SK-N-MC (cell line): Measurements from ENCODE around the gene AGRP.

ENCODE experiments used
- DNase-seq: peaks from one replicate; pipeline ENCODE4 v3.0.0-alpha.2; 2011; ENCODE audit warnings: low read depth, low spot score
- H3K27ac ChIP-seq: fragments of 200-600 bp; sonication (generic); 2 replicates; pipeline ENCODE4 v1.5.1; 2016; ENCODE audit warnings: mixed run types
- H3K36me3 ChIP-seq: fragments of 200-600 bp; sonication (generic); 2 replicates; pipeline ENCODE4 v1.6.1; 2017; ENCODE audit warnings: antibody characterized with exemption, low read length, mixed read lengths; ENCODE audit not compliant: insufficient read depth
- H3K4me3 ChIP-seq: fragments of 200-600 bp; sonication (generic); 2 replicates; pipeline ENCODE4 v1.5.1; 2016
- H3K9ac ChIP-seq: fragments of 200-600 bp; sonication (generic); 2 replicates; pipeline ENCODE4 v1.8.0; 2017; ENCODE audit warnings: mixed run types, mixed read lengths; ENCODE audit not compliant: insufficient read length
- H3K9me3 ChIP-seq: fragments of 200-600 bp; sonication (generic); 2 replicates; pipeline ENCODE4 v1.6.1; 2017; ENCODE audit warnings: low read depth, mild to moderate bottlenecking, antibody characterized with exemption, low read length, moderate library complexity, mixed read lengths
- EZH2 ChIP-seq: fragments of 200-600 bp; sonication (generic); IDR thresholded peaks from one replicate; pipeline ENCODE4 v1.6.1; 2017; ENCODE audit warnings: antibody characterized with exemption
- FOXP2 ChIP-seq: optimal IDR thresholded peaks from 2 replicates; pipeline ENCODE3; 2011; ENCODE audit warnings: mild to moderate bottlenecking, moderate library complexity; ENCODE audit not compliant: insufficient read depth; ENCODE audit errors: extremely low read length, control extremely low read depth
- POLR2AphosphoS5 ChIP-seq: IDR thresholded peaks from 2 replicates; pipeline ENCODE4 v1.6.1; 2012; ENCODE audit warnings: mild to moderate bottlenecking, low read depth, low read length, borderline replicate concordance

The AGRP gene

DNA sequence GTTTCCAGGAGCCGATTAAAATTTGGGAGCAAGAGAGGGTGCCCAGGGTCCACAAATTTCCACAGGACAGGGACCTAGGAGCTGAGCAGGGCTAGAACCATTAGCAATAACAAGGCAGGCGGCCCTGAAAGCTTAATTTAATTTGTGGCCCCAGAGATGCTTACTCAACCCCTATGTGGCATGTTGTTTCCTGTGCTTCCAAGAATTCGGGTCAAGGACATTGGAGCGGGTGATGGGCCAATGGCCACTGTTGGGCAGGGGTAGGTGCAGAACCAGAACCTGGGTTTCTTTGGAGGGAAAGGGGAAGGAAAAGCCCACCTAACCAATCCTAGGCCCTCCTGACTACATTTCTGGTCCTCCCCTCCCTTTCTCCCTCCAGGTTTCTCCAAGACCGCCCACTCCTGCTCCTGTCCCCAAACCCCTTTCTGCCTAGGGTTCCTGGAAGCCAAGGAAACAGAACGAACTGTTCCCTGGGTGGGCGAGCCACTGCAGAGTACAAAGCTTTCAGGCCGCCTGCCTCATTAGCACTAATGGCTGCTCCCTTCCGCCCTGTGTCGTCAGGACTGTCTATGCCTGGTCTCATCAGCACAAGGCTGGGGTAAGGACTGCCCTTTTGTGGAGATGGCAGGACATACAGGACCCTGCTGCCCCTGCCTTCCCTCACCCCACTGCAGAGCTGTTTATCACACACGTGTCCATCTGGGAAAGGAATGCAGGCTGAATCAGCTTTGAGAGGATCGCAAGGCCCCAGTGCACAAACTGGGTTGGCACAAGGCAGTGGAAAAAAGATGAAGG lies 581 bp upstream of the AGRP start:
- TF ChIP-seq FOXP2 (no peak), POLR2AphosphoS5 (no peak), EZH2 (no peak)
- H3K9ac ChIP-seq: no peak overlapping the region
- H3K4me3 ChIP-seq: no peak overlapping the region
- no peaks in the 10 kb centered on the region for H3K9me3 ChIP-seq
- no peak for DNase-seq
- H3K36me3 ChIP-seq: no peaks in the 10 kb centered on the region
- no peak overlapping the region for H3K27ac ChIP-seq

DNA sequence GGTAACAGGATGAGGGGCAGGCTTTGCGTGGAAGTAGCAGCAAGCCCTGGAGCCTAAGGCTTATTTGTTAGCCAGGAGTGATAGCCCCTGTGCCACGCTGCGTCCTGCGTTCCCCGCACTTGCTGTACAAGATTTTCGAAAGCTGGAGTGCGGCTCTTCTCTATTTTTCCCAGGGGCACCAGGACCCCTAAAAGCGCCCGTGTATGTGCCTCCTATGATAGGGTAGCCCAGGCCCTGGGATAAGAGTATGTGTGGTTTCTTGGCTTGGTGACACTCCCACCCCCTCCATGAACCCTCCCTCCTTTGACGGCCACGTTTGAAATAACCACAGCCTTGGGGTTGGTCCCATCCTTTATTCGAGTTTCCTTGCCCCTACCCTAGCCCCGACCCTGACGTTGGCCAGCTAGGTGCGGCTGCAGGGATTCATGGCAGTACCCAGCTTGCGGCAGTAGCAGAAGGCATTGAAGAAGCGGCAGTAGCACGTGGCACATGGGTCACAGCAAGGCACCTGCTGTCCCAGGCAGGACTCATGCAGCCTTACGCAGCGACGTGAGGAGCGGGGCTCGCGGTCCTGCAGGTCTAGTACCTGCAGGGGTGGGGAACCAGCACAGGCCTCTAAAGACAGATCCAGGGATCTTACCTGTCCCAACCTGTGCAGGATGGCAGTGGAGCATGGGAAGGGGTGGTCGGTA lies 968 bp downstream of the AGRP start:
- TF ChIP-seq FOXP2 (no peak), EZH2 (no peak)
- peak overlapping the region; percentile 42; the same call in 1 of the 2 replicates for H3K27ac ChIP-seq
- peak overlapping the region; percentile 85 for H3K9ac ChIP-seq
- no peak for DNase-seq
- H3K4me3 ChIP-seq: peak overlapping the region; percentile 86
- no peaks in the 10 kb centered on the region for H3K36me3 ChIP-seq
- no peaks in the 10 kb centered on the region for H3K9me3 ChIP-seq

DNA sequence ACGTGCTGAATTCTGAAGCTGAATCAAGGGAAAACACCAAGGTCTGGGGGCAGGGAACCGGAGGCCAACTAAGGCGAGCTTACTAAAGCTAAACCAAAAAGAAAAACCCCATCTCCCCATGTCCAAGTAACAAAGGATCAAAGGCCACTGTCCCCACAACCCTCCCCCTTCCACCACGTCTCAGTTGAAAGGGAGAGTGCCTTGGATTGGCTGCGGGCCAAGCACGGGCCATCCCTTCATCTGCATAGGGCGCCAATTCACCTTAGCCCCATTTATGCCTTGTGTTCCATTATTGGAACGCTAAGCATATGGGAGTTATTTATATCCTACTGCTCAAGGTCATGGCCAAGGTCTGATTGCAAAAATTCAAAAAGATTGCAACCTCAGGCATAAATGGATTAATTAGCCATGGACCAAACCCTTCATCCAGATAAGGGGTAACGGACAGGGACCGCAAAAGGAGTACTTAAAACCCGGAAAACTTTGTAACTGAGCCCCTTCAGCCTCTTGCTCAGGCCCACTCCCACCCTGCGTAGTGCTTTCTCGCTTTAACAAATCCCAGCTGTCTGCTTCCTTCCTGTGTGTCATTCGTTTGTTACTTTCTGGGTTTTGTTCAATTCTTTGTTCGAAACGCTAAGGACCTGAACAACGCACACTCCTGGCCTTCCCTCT lies 1.6 kb downstream of the AGRP start:
- TF ChIP-seq FOXP2 (no peak), EZH2 (no peak), POLR2AphosphoS5 (no peak)
- DNase-seq: no peak
- H3K9ac ChIP-seq: peak overlapping the region; percentile 85

DNA sequence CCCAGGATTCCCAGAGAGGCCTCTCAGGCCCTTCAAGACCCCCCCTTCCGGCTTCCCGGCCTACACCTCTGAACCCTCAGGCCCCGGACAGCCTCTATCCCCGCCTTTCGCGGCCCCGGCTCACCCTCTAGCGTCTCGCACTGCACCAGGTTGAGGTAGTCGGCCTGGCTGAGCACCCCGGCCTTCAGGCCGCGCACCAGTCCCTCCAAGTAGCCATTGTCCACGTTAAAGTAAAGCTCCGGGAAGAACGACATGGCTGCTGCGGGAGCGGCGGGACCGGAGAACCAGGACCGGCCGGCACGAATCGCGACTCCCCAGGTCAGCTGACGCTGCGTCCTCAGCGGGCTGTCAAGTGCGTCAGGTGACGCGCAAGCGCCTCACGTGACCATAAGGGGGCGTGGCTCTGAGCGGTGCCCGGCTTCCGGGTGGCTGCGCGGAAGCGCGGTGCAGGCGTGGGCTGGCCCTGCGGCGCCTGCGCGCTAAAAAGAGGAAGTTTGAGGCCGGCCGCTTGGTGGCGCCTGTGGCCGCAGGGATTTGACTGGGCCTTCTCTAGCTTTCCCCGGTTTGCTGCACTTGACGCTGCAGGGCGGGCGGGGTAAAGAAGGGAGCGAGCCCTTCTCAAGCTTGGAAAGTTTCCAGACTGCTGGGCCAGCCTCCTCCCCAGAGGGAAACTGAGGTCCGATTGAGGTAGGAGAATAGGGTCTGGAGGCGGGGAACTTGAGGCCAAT lies 2.4 kb downstream of the AGRP start, which contains the start of gene ATP6V0D1:
TSS of gene ATP6V0D1 (minus strand) at position 325 of the 728 bp plus-strand sequence. CDS start at position 254, 71 bp downstream.
- Histone ChIP-seq H3K4me3 (peak within 1 kb of the TSS; percentile 86), H3K9me3 (no peaks in the 10 kb centered on the region), H3K36me3 (no peaks in the 10 kb centered on the region), H3K27ac (peak within 1 kb of the TSS; percentile 60; the same call in 1 of the 2 replicates), H3K9ac (peak within 1 kb of the TSS; percentile 85)
- TF ChIP-seq FOXP2 (no peak), POLR2AphosphoS5 (peak; percentile 68)
- DNase-seq: peak; percentile 47

More for the DNA sequence above, 1.6 kb downstream of the AGRP start:
- H3K27ac ChIP-seq: peak overlapping the region; percentile 60; the same call in 1 of the 2 replicates
- H3K36me3 ChIP-seq: no peaks in the 10 kb centered on the region
- H3K4me3 ChIP-seq: peak overlapping the region; percentile 86
- H3K9me3 ChIP-seq: no peaks in the 10 kb centered on the region

DNA sequence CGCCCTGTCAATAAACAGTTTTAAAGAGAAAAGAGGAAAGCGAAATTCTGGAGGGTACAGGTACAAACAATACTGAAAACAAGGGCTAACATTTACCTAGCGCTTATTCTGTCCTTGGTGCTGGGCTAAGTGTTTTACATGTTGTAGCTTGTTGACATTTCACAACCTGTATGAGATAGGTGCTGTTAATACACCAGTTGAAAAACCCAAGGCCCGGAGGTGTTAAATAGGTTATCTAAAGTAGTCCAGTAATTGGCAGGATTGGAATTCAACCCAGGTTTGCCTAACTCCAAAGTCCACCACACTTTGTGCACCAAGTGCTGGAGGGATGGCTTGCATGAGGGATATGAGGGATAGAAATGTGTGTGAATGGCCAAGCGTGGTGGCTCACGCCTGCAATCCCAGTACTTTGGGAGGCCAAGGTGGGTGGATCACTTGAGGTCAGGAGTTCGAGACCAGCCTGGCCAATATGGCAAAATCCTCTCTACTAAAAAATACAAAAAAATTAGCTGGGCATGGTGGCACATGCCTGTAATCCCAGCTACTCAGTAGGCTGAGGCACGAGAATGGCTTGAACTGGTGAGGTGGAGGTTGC lies 5.3 kb downstream of the AGRP start:
- DNase-seq: no peak
- H3K4me3 ChIP-seq: no peak overlapping the region
- no peaks in the 10 kb centered on the region for H3K36me3 ChIP-seq
- H3K9ac ChIP-seq: no peak overlapping the region
- TF ChIP-seq POLR2AphosphoS5: no peak
- TF ChIP-seq FOXP2: no peak
- TF ChIP-seq EZH2: no peak
- H3K9me3 ChIP-seq: no peaks in the 10 kb centered on the region
- H3K27ac ChIP-seq: no peak overlapping the region

DNA sequence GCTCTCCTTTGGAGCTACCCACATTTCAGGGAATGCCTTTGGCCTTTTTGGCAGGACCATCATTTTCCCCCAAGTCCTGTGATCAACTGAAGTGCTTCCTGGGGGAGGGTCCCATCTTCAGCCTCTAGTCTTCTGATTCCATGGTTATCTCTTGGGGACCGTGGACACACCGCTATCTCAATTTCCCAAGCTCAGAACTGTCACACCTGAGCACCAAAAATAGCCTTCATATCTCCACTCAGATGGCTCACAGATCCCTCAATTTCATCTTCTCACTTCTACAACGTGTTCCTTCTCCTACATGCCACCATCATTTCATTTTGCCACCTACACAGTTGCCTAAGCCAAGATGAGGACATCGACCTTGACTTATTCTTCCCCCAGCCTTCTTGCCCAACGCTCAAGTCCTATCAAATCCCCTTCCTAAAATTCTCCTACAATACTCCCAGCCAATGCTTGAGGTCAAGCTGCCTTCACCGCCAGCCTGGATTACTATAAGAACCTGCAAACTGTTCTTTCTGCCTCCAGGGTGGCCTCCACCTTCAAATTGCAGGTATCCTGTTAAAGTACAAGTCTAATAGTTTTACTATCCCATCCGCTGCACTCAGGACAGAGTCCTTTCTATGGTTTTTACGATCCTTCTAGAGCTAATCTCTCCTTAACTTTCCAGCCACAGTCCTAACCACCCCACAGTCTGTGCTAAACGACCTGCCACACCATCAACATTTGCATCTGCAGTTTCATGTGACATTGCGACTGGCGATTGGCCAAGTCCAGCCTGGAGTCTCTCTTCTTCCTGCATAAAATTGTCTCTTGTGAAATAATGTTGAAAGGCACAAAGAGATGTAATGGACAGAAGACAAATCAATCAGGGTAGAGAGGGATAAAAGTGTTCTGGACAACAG lies 8.5 kb downstream of the AGRP start:
- TF ChIP-seq POLR2AphosphoS5: no peak
- no peak for TF ChIP-seq FOXP2
- no peak for TF ChIP-seq EZH2
- no peak overlapping the region for H3K4me3 ChIP-seq
- no peak overlapping the region for H3K9ac ChIP-seq
- H3K36me3 ChIP-seq: no peaks in the 10 kb centered on the region
- H3K9me3 ChIP-seq: no peaks in the 10 kb centered on the region
- DNase-seq: no peak
- H3K27ac ChIP-seq: no peak overlapping the region

DNA sequence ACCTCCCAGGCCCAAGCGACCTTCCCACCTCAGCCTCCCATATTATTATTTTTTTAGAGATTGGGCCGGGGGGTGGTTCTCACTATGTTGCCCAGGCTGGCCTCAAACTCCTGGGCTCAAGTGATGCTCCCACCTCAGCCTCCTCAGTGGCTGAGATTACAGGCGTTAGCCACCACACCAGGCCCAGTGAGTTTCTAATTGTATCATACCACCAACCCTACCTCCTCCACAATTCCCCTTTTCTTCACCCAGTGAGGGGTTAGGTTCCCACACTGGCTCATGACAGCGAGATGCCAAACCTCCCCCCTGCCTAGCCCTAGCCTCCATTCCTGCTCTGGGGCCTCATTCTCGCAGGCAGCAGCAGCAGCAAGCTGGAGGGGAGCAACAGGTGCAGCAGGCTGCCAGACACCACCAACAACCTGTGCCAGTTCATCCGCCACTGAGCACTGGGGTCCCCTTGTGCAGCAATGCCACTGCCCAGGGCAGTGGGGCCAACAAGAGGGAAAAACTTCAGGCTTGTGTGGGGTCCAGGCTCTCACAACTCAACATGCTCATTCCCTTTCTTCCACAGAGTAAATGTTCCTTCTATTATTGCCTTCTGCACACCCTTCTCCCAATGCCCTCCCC lies 11.5 kb downstream of the AGRP start:
- no peaks in the 10 kb centered on the region for H3K9me3 ChIP-seq
- TF ChIP-seq FOXP2 (no peak), POLR2AphosphoS5 (no peak), EZH2 (no peak)
- H3K27ac ChIP-seq: no peak overlapping the region
- H3K36me3 ChIP-seq: no peaks in the 10 kb centered on the region
- H3K9ac ChIP-seq: no peak overlapping the region
- no peak overlapping the region for H3K4me3 ChIP-seq
- no peak for DNase-seq
